NCI-H460 (cell line): ENCODE measurements around the gene EP400. TPM values are rescaled to one million over a fixed set of nuclear protein-coding genes. Genes with fewer than 3 reads are reported as not detected.

Source experiments
- DNase-seq: peaks from one replicate; pipeline ENCODE4 v3.0.0-alpha.2; 2016; ENCODE audit warnings: low read depth; ENCODE audit errors: extremely low read depth
- polyA plus RNA-seq: library from polyadenylated mRNA; depleted of rRNA; stranded (reverse); fragments of >200 nt; gene quantifications from 2 replicates; pipeline ENCODE4 v1.2.3, GENCODE V29; 2014; cell fraction: nucleus; rRNA removed
- total RNA-seq: library from RNA; depleted of rRNA; stranded (reverse); fragments of >200 nt; shearing (Covaris generic); gene quantifications from 2 replicates; pipeline ENCODE4 v1.2.3, GENCODE V29; 2014; rRNA removed

The EP400 gene
- total RNA-seq = 11.4 and 12.5 TPM in 2 replicates
- 13.9 and 16.3 TPM in 2 replicates for polyA plus RNA-seq

- DNase-seq = peak; percentile 93
These were observed at the start of gene EP400 for GRCh38 chr12:131949431-131950181. Gene EP400, plus strand, starts transcription at chr12:131949942. Its CDS starts 10,678 bp downstream, at chr12:131960620.

GRCh38 chr12:131900397-131900796, 49.3 kb upstream of the EP400 start:
- no peak for DNase-seq

GRCh38 chr12:131901431-131902331, 48.1 kb upstream of the EP400 start:
- peak; percentile 21 for DNase-seq

GRCh38 chr12:131902332-131903241, 47.2 kb upstream of the EP400 start:
- no peak for DNase-seq

GRCh38 chr12:131903270-131904255, 46.2 kb upstream of the EP400 start:
- no peak for DNase-seq

GRCh38 chr12:131904346-131904745, 45.4 kb upstream of the EP400 start:
- DNase-seq = no peak

- DNase-seq = no peak
These were observed 44.6 kb upstream of the EP400 start for GRCh38 chr12:131905081-131905629.

- no peak for DNase-seq
These were observed 44.1 kb upstream of the EP400 start for GRCh38 chr12:131905630-131906091.

GRCh38 chr12:131907379-131908091, 42.2 kb upstream of the EP400 start:
- DNase-seq = no peak

GRCh38 chr12:131908092-131909080, 41.4 kb upstream of the EP400 start:
- DNase-seq = no peak

- DNase-seq = no peak
These were observed 40.5 kb upstream of the EP400 start for GRCh38 chr12:131909081-131909751.

- no peak for DNase-seq
These were observed 40.0 kb upstream of the EP400 start for GRCh38 chr12:131909752-131910219.

- DNase-seq = no peak
These were observed 39.3 kb upstream of the EP400 start for GRCh38 chr12:131910302-131911027.

GRCh38 chr12:131911028-131911650, 38.6 kb upstream of the EP400 start:
- DNase-seq = no peak

- no peak for DNase-seq
These were observed 37.8 kb upstream of the EP400 start for GRCh38 chr12:131911851-131912477.
